H9 (cell line): ENCODE results near the gene UGT1A8. TPM values are rescaled to one million over a fixed set of nuclear protein-coding genes. Genes with fewer than 3 reads are reported as not detected.

Experiments
- DNase-seq: peaks from one replicate; pipeline ENCODE4 v3.0.0-alpha.2; 2017
- H2AFZ ChIP-seq: one replicate; pipeline ENCODE4 v1.6.1; 2013; ENCODE audit warnings: mild to moderate bottlenecking, low read length, control low read depth, moderate library complexity
- H2AK5ac ChIP-seq: 2 replicates; pipeline ENCODE4 v1.6.1; 2013; ENCODE audit warnings: low read length, control low read depth, mixed read lengths; ENCODE audit not compliant: insufficient read length
- H2BK120ac ChIP-seq: one replicate; pipeline ENCODE4 v1.6.1; 2013; ENCODE audit warnings: low read depth, mild to moderate bottlenecking, low read length, control low read depth, inconsistent platforms; ENCODE audit not compliant: poor library complexity, severe bottlenecking
- H2BK12ac ChIP-seq: 2 replicates; pipeline ENCODE4 v1.6.1; 2013; ENCODE audit warnings: low read length, control low read depth, mixed read lengths, low read depth; ENCODE audit not compliant: insufficient read length
- H2BK15ac ChIP-seq: 2 replicates; pipeline ENCODE4 v1.6.1; 2013; ENCODE audit warnings: low read depth, low read length, control low read depth
- H2BK20ac ChIP-seq: one replicate; pipeline ENCODE4 v1.6.1; 2013; ENCODE audit warnings: low read depth, mild to moderate bottlenecking, low read length, control low read depth, inconsistent platforms; ENCODE audit not compliant: poor library complexity, severe bottlenecking
- H2BK5ac ChIP-seq: 2 replicates; pipeline ENCODE4 v1.6.1; 2013; ENCODE audit warnings: low read length, control low read depth, mixed read lengths; ENCODE audit not compliant: insufficient read length
- H3K14ac ChIP-seq: 2 replicates; pipeline ENCODE4 v1.6.1; 2013; ENCODE audit warnings: low read length, control low read depth; ENCODE audit not compliant: insufficient read depth
- H3K18ac ChIP-seq: 2 replicates; pipeline ENCODE4 v1.6.1; 2013; ENCODE audit warnings: low read depth, mild to moderate bottlenecking, mixed read lengths, low read length, control low read depth; ENCODE audit not compliant: insufficient read length
- H3K23ac ChIP-seq: 2 replicates; pipeline ENCODE4 v1.6.1; 2013; ENCODE audit warnings: low read length, control low read depth, mixed read lengths, low read depth; ENCODE audit not compliant: insufficient read length
- H3K23me2 ChIP-seq: 2 replicates; pipeline ENCODE4 v1.6.1; 2013; ENCODE audit warnings: low read depth, mild to moderate bottlenecking, mixed read lengths, low read length, control low read depth; ENCODE audit not compliant: insufficient read length, poor library complexity, severe bottlenecking
- H3K27ac ChIP-seq: 2 replicates; pipeline ENCODE4 v1.5.1; 2013; ENCODE audit warnings: low read length, control low read depth, mixed read lengths, low read depth; ENCODE audit not compliant: insufficient read length
- H3K27me3 ChIP-seq: 2 replicates; pipeline ENCODE4 v1.6.1; 2013; ENCODE audit warnings: low read length, control low read depth, inconsistent platforms; ENCODE audit not compliant: insufficient read depth
- H3K4ac ChIP-seq: 2 replicates; pipeline ENCODE4 v1.6.1; 2013; ENCODE audit warnings: low read depth, mild to moderate bottlenecking, control low read depth, inconsistent platforms, low read length, moderate library complexity
- H3K4me1 ChIP-seq: 2 replicates; pipeline ENCODE4 v1.6.1; 2013; ENCODE audit warnings: low read length, control low read depth, inconsistent platforms; ENCODE audit not compliant: insufficient read depth
- H3K4me2 ChIP-seq: 2 replicates; pipeline ENCODE4 v1.6.1; 2013; ENCODE audit warnings: low read length, control low read depth, mixed read lengths; ENCODE audit not compliant: insufficient read length, insufficient read depth
- H3K56ac ChIP-seq: 2 replicates; pipeline ENCODE4 v1.6.1; 2013; ENCODE audit warnings: low read depth, mild to moderate bottlenecking, mixed read lengths, low read length, control low read depth; ENCODE audit not compliant: insufficient read length
- H3K79me1 ChIP-seq: 2 replicates; pipeline ENCODE4 v1.6.1; 2013; ENCODE audit warnings: low read depth, mild to moderate bottlenecking, moderate library complexity, low read length, control low read depth, inconsistent platforms; ENCODE audit not compliant: insufficient read depth, poor library complexity, severe bottlenecking
- H3K79me2 ChIP-seq: 2 replicates; pipeline ENCODE4 v1.6.1; 2013; ENCODE audit warnings: low read length, control low read depth, inconsistent platforms; ENCODE audit not compliant: insufficient read depth
- H3K9ac ChIP-seq: 2 replicates; pipeline ENCODE4 v1.6.1; 2013; ENCODE audit warnings: low read length, control low read depth, mixed read lengths; ENCODE audit not compliant: insufficient read length; ENCODE audit errors: extremely low read depth
- H3K9me3 ChIP-seq: one replicate; pipeline ENCODE4 v1.6.1; 2013; ENCODE audit warnings: low read depth, low read length, inconsistent platforms; ENCODE audit not compliant: control insufficient read depth
- H3T11ph ChIP-seq: one replicate; pipeline ENCODE4 v1.6.1; 2013; ENCODE audit warnings: mild to moderate bottlenecking, low read length, control low read depth, inconsistent platforms
- H4K20me1 ChIP-seq: one replicate; pipeline ENCODE4 v1.6.1; 2013; ENCODE audit not compliant: control insufficient read depth, insufficient read length, insufficient read depth
- H4K5ac ChIP-seq: 2 replicates; pipeline ENCODE4 v1.6.1; 2013; ENCODE audit warnings: low read depth, mild to moderate bottlenecking, mixed read lengths, low read length, control low read depth; ENCODE audit not compliant: insufficient read length
- H4K8ac ChIP-seq: replicated peaks from 2 replicates; pipeline ENCODE4 v1.6.1; 2013; ENCODE audit warnings: low read length, control low read depth, mixed read lengths, low read depth; ENCODE audit not compliant: insufficient read length
- H4K91ac ChIP-seq: 2 replicates; pipeline ENCODE4 v1.6.1; 2013; ENCODE audit warnings: low read depth, mild to moderate bottlenecking, moderate library complexity, mixed read lengths, low read length, control low read depth; ENCODE audit not compliant: insufficient read length
- H3K27ac Mint-ChIP-seq, 3 experiments: 2 replicates in 2 of 3; 3 replicates in 1 of 3; pipeline ENCODE4 v1.8.0; 2020 to 2021; ENCODE audit warnings: mixed read lengths in 3 of 3, mild to moderate bottlenecking in 1 of 3, moderate library complexity in 1 of 3
- H3K27me3 Mint-ChIP-seq: 2 replicates; pipeline ENCODE4 v1.8.0; 2021; ENCODE audit warnings: low read depth, mild to moderate bottlenecking, moderate library complexity, mixed read lengths
- H3K36me3 Mint-ChIP-seq, 3 experiments: 2 replicates in 2 of 3; 3 replicates in 1 of 3; pipeline ENCODE4 v1.8.0; 2020 to 2021; ENCODE audit warnings: low read depth in 3 of 3, mixed read lengths in 3 of 3; ENCODE audit not compliant: insufficient read depth in 1 of 3
- H3K4me1 Mint-ChIP-seq, 2 experiments: 2 replicates each; pipeline ENCODE4 v1.8.0; 2020; ENCODE audit warnings: mixed read lengths in 2 of 2
- H3K4me3 Mint-ChIP-seq, 2 experiments: 2 replicates in 1 of 2; 3 replicates in 1 of 2; pipeline ENCODE4 v1.8.0; 2020 to 2021; ENCODE audit warnings: mild to moderate bottlenecking in 2 of 2, mixed read lengths in 2 of 2, moderate library complexity in 1 of 2
- H3K9me3 Mint-ChIP-seq, 2 experiments: 2 replicates in 1 of 2; 3 replicates in 1 of 2; pipeline ENCODE4 v1.8.0; 2020; ENCODE audit warnings: mild to moderate bottlenecking in 2 of 2, mixed read lengths in 2 of 2, moderate library complexity in 1 of 2
- total RNA-seq: library from RNA; stranded (reverse); gene quantifications from 2 replicates; pipeline ENCODE4 v1.2.1, GENCODE V29; 2021
- TF ChIP-seq, protein P1 (sequence below): fragments of 200-600 bp; sonication (generic); conservative IDR thresholded peaks from 3 replicates; pipeline ENCODE4 v1.8.0; 2021; ENCODE audit warnings: antibody characterized with exemption, mild to moderate bottlenecking

The UGT1A8 gene
- total RNA-seq, 1 experiment from 2014 or later = not detected

DNA sequence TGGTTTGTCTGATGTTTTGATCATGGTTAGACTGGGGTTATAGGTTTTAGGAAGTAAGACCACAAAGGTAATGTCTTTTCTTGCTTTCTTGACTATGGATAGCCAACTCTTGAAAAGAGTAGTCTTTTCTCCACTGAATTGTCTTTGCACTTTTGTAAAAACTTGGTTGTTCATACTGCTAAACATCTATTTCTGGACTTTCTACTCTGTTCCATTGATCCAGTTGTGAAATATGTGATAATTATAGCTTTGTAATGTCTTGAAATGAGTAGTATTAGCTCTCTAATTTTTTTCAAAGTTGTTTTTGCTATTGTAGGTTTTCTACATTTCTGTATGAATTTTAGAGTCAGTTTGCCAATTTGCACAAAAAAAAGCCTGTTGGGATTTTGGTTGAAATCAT is 41.2 kb downstream of the UGT1A8 start:
- Histone ChIP-seq H2BK12ac (no peak overlapping the region), H3K4me2 (no peak overlapping the region), H2AFZ (no peak overlapping the region), H3K9ac (no peak overlapping the region), H4K8ac (no peak overlapping the region), H2BK20ac (no peak overlapping the region), H3K4me1 (no peaks in the 10 kb centered on the region), H3K4ac (no peak overlapping the region), H3K79me2 (no peaks in the 10 kb centered on the region), H3K27ac (no peak overlapping the region), H3K14ac (no peak overlapping the region), H3K18ac (no peak overlapping the region), H3K9me3 (no peaks in the 10 kb centered on the region), H3K27me3 (no peaks in the 10 kb centered on the region), H4K20me1 (no peaks in the 10 kb centered on the region), H4K91ac (no peak overlapping the region), H3T11ph (no peak overlapping the region), H3K79me1 (no peaks in the 10 kb centered on the region), H3K56ac (no peak overlapping the region), H2BK15ac (no peak overlapping the region), H4K5ac (no peak overlapping the region), H2BK120ac (no peak overlapping the region), H3K23me2 (no peaks in the 10 kb centered on the region), H2BK5ac (no peak overlapping the region), H2AK5ac (no peak overlapping the region), H3K23ac (no peak overlapping the region)
- no peak overlapping the region for H3K27ac Mint-ChIP-seq
- H3K36me3 Mint-ChIP-seq = no peaks in the 10 kb centered on the region
- TF ChIP-seq, protein P1, sequence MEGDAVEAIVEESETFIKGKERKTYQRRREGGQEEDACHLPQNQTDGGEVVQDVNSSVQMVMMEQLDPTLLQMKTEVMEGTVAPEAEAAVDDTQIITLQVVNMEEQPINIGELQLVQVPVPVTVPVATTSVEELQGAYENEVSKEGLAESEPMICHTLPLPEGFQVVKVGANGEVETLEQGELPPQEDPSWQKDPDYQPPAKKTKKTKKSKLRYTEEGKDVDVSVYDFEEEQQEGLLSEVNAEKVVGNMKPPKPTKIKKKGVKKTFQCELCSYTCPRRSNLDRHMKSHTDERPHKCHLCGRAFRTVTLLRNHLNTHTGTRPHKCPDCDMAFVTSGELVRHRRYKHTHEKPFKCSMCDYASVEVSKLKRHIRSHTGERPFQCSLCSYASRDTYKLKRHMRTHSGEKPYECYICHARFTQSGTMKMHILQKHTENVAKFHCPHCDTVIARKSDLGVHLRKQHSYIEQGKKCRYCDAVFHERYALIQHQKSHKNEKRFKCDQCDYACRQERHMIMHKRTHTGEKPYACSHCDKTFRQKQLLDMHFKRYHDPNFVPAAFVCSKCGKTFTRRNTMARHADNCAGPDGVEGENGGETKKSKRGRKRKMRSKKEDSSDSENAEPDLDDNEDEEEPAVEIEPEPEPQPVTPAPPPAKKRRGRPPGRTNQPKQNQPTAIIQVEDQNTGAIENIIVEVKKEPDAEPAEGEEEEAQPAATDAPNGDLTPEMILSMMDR = no peak
- peaks cover 0 to 3% of the 10 kb centered on the region in 2 experiments; a peak in 3 of 5 replicates for H3K9me3 Mint-ChIP-seq
- no peaks in the 10 kb centered on the region for H3K4me1 Mint-ChIP-seq
- DNase-seq = no peak
- H3K27me3 Mint-ChIP-seq = peaks cover 6% of the 10 kb centered on the region
- no peak overlapping the region for H3K4me3 Mint-ChIP-seq
